Activated naive CD8-positive, alpha-beta T cell treated with anti-CD3 and anti-CD28 coated beads, Interleukin-2, amount 10 ng/mL, durations not matched to agents 7 days and 5 days (primary cell): ENCODE data around the gene TYW1B. TPM values are rescaled to one million over a fixed set of nuclear protein-coding genes. Genes with fewer than 3 reads are reported as not detected.
"Not testable (repeated sequence)": the region's sequence is repeated elsewhere in the genome, so short reads cannot be mapped to it uniquely, and the experiment has no call there.

Experiments
- ATAC-seq: fragments of 150-1000 bp; cut with Tn5 transposase; one replicate; pipeline ENCODE4 v1.10.0; 2021; ENCODE audit warnings: low read depth, moderate library complexity
- POLR2A ChIA-PET: fragments of 350-600 bp; sonication (Branson Sonifier 250); formaldehyde crosslinking; loops from one replicate; lab custom pipeline; 2021; ENCODE audit warnings: antibody characterized with exemption; lab: Charles Lee
- DNase-seq: peaks from one replicate; pipeline ENCODE4 v3.0.0; 2021
- H3K27ac Mint-ChIP-seq: one replicate; pipeline ENCODE4 v1.8.0; 2022; ENCODE audit warnings: mild to moderate bottlenecking, mixed read lengths
- H3K27me3 Mint-ChIP-seq: one replicate; pipeline ENCODE4 v1.8.0; 2022; ENCODE audit warnings: mild to moderate bottlenecking, moderate library complexity, mixed read lengths
- H3K36me3 Mint-ChIP-seq: one replicate; pipeline ENCODE4 v1.8.0; 2021; ENCODE audit warnings: mild to moderate bottlenecking, mixed read lengths
- H3K4me1 Mint-ChIP-seq: one replicate; pipeline ENCODE4 v1.8.0; 2021; ENCODE audit warnings: mixed read lengths
- H3K4me3 Mint-ChIP-seq: one replicate; pipeline ENCODE4 v1.8.0; 2022; ENCODE audit warnings: mild to moderate bottlenecking, moderate library complexity, mixed read lengths
- H3K9me3 Mint-ChIP-seq: one replicate; pipeline ENCODE4 v1.8.0; 2021; ENCODE audit warnings: mixed read lengths
- total RNA-seq, 2 experiments: library from RNA; stranded (reverse); gene quantifications; one replicate each; pipeline ENCODE4 v1.2.3, GENCODE V29; 2021

TYW1B gene
- total RNA-seq, 2 experiments from 2014 or later: 4.0 to 4.5 TPM

DNA sequence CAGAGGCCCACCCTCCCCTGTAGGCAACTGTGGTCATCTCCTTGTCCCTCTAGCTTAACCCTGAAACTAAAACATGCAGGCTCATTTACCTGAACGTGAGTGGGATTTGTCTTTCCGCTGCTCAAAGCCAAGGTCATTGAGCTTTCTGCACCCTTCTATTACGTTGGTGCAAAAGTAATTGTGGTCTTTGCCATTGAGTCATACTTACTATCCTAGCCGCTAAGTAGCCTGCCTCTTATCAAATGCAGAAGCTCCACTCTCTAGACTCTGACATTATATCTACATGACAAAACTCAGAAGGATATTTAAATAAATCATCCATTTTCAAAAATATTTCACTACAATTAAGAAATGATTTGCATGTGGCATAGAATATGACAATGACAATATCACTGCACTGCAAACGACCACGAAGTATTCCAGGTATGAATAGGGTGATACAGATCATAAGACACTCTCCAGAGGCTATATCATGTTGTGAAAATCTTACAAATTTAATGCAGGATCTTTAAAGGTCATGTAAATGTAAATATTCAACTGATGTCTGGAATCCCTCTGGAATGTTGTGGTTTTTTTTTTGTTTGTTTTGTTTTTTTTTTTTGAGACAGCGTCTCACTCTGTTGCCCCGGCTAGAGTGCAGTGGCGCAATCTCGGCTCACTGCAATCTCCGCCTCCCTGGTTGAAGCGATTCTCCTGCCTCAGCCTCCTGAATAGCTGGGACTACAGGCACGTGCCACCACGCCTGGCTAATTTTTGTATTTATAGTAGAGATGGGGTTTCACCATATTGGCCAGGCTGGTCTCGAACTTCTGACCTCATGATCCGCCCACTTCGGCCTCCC lies 223.0 kb downstream of the TYW1B start:
- not testable (repeated sequence) for H3K9me3 Mint-ChIP-seq, H3K4me1 Mint-ChIP-seq, H3K27me3 Mint-ChIP-seq, H3K36me3 Mint-ChIP-seq, H3K27ac Mint-ChIP-seq, DNase-seq, ATAC-seq, H3K4me3 Mint-ChIP-seq
- POLR2A ChIA-PET: interaction anchor here (0.7 kb wide), 1 partner anchor 1620 kb away, joined by 3 read pairs; no protein-coding TSS in a partner anchor

GRCh38 chr7:72603476-72603875 lies 224.5 kb downstream of the TYW1B start:
- H3K4me1 Mint-ChIP-seq, ATAC-seq, H3K36me3 Mint-ChIP-seq, DNase-seq, POLR2A ChIA-PET, H3K4me3 Mint-ChIP-seq, H3K27ac Mint-ChIP-seq, H3K9me3 Mint-ChIP-seq, H3K27me3 Mint-ChIP-seq: not testable (repeated sequence)

- no peaks in the 10 kb centered on the region for H3K27me3 Mint-ChIP-seq
- ATAC-seq: no peak
- H3K27ac Mint-ChIP-seq: no peak overlapping the region
- H3K4me1 Mint-ChIP-seq: no peaks in the 10 kb centered on the region
- POLR2A ChIA-PET: no interaction called here
- no peak overlapping the region for H3K4me3 Mint-ChIP-seq
- H3K36me3 Mint-ChIP-seq: peaks cover 8% of the 10 kb centered on the region
- peaks cover 6% of the 10 kb centered on the region for H3K9me3 Mint-ChIP-seq
- no peak for DNase-seq
Measured at GRCh38 chr7:72603073-72603472, 224.9 kb downstream of the TYW1B start.

DNA sequence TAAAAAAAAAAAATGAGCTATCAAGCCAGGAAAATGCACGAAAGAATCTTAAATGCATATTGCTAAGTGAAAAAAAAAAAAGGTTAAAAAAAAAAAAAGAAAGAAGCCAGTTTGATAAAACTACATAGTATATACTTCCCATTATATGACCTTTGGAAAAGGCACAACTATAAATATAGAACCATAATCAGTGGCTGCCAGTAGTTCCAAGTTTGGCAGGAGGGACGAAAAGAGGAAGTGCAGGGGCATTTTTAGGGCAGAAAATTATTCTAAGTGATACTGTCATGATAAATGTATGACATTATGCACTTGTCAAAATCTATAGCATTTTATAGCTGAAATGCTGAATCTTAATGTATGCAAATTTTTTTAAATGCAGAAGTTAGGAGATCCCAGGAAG lies 226.3 kb downstream of the TYW1B start:
- H3K9me3 Mint-ChIP-seq, H3K27ac Mint-ChIP-seq, H3K36me3 Mint-ChIP-seq, POLR2A ChIA-PET, H3K4me3 Mint-ChIP-seq, H3K27me3 Mint-ChIP-seq, ATAC-seq, DNase-seq, H3K4me1 Mint-ChIP-seq: not testable (repeated sequence)

DNA sequence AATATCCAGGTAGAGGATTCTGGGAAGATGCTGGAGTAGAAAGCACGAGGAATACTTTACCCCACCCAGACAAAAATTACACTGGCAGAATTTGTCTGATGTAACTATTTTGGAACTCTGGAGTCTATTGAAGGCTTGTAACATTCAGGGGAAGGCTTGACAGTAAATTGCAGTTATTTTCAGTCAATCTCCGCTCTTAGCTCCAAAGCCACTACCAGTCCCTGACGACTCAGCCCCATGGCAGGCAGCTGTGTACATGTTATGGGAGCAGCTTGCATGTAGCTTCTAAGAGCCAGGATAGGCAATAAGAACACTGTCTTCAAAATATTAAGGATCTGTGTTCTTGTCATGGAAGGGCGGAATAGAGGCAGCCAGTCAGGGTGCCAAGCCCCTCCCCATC lies 238.0 kb downstream of the TYW1B start:
- H3K27ac Mint-ChIP-seq, H3K9me3 Mint-ChIP-seq, H3K4me1 Mint-ChIP-seq, H3K4me3 Mint-ChIP-seq, H3K27me3 Mint-ChIP-seq, DNase-seq, POLR2A ChIA-PET, H3K36me3 Mint-ChIP-seq, ATAC-seq: not testable (repeated sequence)

- DNase-seq, H3K27me3 Mint-ChIP-seq, H3K36me3 Mint-ChIP-seq, H3K9me3 Mint-ChIP-seq, H3K27ac Mint-ChIP-seq, H3K4me3 Mint-ChIP-seq, POLR2A ChIA-PET, ATAC-seq, H3K4me1 Mint-ChIP-seq: not testable (repeated sequence)
Measured at GRCh38 chr7:72587267-72587666, 240.7 kb downstream of the TYW1B start.

- H3K27ac Mint-ChIP-seq, H3K4me1 Mint-ChIP-seq, H3K36me3 Mint-ChIP-seq, POLR2A ChIA-PET, H3K4me3 Mint-ChIP-seq, H3K9me3 Mint-ChIP-seq, ATAC-seq, H3K27me3 Mint-ChIP-seq, DNase-seq: not testable (repeated sequence)
Measured at GRCh38 chr7:72584576-72584975, 243.4 kb downstream of the TYW1B start.

GRCh38 chr7:72583620-72584361 lies 244.2 kb downstream of the TYW1B start:
- H3K36me3 Mint-ChIP-seq, H3K4me1 Mint-ChIP-seq, H3K4me3 Mint-ChIP-seq, H3K9me3 Mint-ChIP-seq, H3K27me3 Mint-ChIP-seq, ATAC-seq, DNase-seq, POLR2A ChIA-PET, H3K27ac Mint-ChIP-seq: not testable (repeated sequence)

- H3K4me1 Mint-ChIP-seq, H3K4me3 Mint-ChIP-seq, ATAC-seq, POLR2A ChIA-PET, H3K27ac Mint-ChIP-seq, H3K27me3 Mint-ChIP-seq, H3K9me3 Mint-ChIP-seq, H3K36me3 Mint-ChIP-seq, DNase-seq: not testable (repeated sequence)
Measured at GRCh38 chr7:72580142-72580770, 247.7 kb downstream of the TYW1B start.

- Mint-ChIP-seq H3K9me3 (peaks cover 9% of the 10 kb centered on the region), H3K4me3 (no peak overlapping the region), H3K4me1 (no peaks in the 10 kb centered on the region), H3K27ac (no peak overlapping the region), H3K27me3 (no peaks in the 10 kb centered on the region), H3K36me3 (peaks cover 11% of the 10 kb centered on the region)
- ATAC-seq: no peak
- no peak for DNase-seq
- POLR2A ChIA-PET: no interaction called here
Measured at GRCh38 chr7:72577107-72577506, 250.9 kb downstream of the TYW1B start.

DNA sequence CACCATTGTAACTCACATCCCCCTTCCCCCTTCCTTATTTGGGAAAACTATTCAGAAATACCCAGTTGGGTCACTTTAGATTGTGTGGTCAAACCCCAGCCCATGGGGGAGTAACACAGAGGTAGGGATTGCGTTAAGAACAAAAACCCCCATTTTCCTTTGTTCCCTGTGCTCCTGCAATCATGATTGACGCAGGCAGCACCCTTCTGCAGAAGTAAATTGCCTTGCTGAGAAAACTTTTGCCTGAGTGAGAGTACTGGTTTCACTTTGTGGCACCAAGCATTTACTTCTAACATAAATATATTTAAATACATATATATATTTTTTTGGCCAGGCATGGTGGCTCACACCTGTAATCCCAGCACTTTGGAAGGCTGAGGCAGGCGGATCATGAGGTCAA lies 266.0 kb downstream of the TYW1B start:
- H3K27ac Mint-ChIP-seq, DNase-seq, H3K36me3 Mint-ChIP-seq, H3K4me3 Mint-ChIP-seq, H3K4me1 Mint-ChIP-seq, H3K27me3 Mint-ChIP-seq, POLR2A ChIA-PET, ATAC-seq: not testable (repeated sequence)
- peaks cover 13% of the 10 kb centered on the region for H3K9me3 Mint-ChIP-seq

DNA sequence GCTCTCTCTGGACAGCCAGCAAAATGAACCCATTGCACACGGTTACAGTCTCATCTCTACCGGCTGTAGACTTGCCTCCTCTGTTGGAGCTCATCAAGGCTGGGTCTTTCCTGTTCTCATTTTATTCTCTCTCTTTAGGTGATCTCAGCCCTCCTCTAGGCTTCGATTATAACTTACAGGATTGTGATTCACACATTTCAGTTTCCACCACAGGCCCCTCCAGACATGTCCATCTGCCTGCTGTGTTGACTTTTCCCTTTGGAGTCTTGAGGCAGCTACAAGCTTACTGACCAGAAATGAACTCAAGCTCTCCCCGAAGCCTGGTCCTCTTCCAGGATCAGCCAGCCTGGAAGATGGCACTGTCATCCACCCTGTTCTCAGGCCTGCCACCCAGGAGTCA lies 268.5 kb downstream of the TYW1B start:
- H3K27ac Mint-ChIP-seq, H3K4me1 Mint-ChIP-seq, POLR2A ChIA-PET, ATAC-seq, H3K4me3 Mint-ChIP-seq, H3K27me3 Mint-ChIP-seq, H3K36me3 Mint-ChIP-seq, DNase-seq: not testable (repeated sequence)
- peaks cover 12% of the 10 kb centered on the region for H3K9me3 Mint-ChIP-seq

GRCh38 chr7:72556733-72557132 lies 271.3 kb downstream of the TYW1B start:
- H3K27me3 Mint-ChIP-seq, H3K27ac Mint-ChIP-seq, H3K4me1 Mint-ChIP-seq, POLR2A ChIA-PET, H3K36me3 Mint-ChIP-seq, ATAC-seq, DNase-seq, H3K4me3 Mint-ChIP-seq: not testable (repeated sequence)
- H3K9me3 Mint-ChIP-seq: peaks cover 17% of the 10 kb centered on the region
